ENCODE data around the gene PNLIPRP3.
"Not testable (repeated sequence)": the region's sequence is repeated elsewhere in the genome, so short reads cannot be mapped to it uniquely, and the experiment has no call there.

The PNLIPRP3 gene

GRCh38 chr10:116385994-116386809 is 41.4 kb upstream of the PNLIPRP3 start (continued):
- TF ChIP-seq ZNF394 (tag by site-specific recombination; IDR thresholded peaks at IDR 0.05; ENCODE audit: borderline replicate concordance) (no peak), PATZ1 (tag by site-specific recombination; IDR thresholded peaks at IDR 0.05) (no peak), EGR2 (tag by site-specific recombination; IDR thresholded peaks at IDR 0.05; ENCODE audit: low read depth) (no peak)
- TF ChIP-seq, protein P1, sequence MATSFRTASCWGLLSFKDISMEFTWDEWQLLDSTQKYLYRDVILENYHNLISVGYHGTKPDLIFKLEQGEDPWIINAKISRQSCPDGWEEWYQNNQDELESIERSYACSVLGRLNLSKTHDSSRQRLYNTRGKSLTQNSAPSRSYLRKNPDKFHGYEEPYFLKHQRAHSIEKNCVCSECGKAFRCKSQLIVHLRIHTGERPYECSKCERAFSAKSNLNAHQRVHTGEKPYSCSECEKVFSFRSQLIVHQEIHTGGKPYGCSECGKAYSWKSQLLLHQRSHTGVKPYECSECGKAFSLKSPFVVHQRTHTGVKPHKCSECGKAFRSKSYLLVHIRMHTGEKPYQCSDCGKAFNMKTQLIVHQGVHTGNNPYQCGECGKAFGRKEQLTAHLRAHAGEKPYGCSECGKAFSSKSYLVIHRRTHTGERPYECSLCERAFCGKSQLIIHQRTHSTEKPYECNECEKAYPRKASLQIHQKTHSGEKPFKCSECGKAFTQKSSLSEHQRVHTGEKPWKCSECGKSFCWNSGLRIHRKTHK (tag by site-specific recombination; IDR thresholded peaks at IDR 0.05), result no peak

GRCh38 chr10:116393246-116393831 is 34.3 kb upstream of the PNLIPRP3 start:
- H3K36me3 ChIP-seq (ENCODE audit: control insufficient read depth in 2 of 2, insufficient read depth in 1 of 2, low read length in 2 of 2); CTCF ChIA-PET; H3K9me3 ChIP-seq (ENCODE audit: control insufficient read depth, insufficient read depth, low read depth, low read length); H3K4me1 ChIP-seq (ENCODE audit: control insufficient read depth, insufficient read depth, low read length); H3K4me3 ChIP-seq (ENCODE audit: low read depth, low read length); POLR2A ChIA-PET; H3K27ac ChIP-seq (ENCODE audit: extremely low read depth, low read depth, low read length): not testable (repeated sequence)

DNA sequence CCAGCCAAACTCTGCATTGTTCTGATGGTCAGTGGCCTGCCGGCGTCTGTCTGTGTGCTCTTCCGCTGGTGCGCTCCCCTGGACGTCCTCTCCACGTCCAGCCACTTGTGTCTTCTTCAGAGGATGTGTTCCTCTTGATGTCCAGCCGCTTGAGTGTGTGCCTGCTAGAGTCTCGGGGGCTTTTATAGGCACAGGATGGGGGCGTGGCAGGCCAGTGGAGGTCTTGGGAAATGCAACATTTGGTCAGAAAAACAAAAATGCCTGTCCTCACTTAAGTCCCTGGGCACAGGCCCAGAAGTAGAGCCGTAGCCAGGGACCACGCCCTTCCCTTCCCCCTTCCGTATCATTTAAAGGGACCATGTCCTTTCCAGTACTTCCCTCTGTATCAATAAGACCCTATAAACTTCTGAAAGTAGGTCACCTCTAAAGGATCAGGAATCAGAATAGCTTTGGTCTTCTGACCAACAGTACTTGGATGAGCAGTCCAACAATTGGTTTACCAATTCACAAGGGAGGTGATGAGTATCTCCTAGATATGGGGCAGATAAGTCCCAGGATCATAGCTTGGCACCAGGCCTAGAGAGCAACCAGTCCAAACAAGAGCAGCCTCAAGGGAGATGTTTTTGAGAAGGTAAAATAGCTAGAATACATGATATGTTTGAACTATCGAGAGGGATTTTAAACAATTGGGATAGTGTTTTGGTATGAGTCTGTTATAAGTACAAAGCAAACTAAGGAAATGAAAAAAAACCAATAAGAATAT is 32.2 kb upstream of the PNLIPRP3 start:
- Histone ChIP-seq H3K9me3 (ENCODE audit: control insufficient read depth, insufficient read depth, low read depth, low read length) (no peaks in the 10 kb centered on the region), H3K36me3 (ENCODE audit: control insufficient read depth in 2 of 2, insufficient read depth in 1 of 2, low read length in 2 of 2) (no peaks in the 10 kb centered on the region), H3K4me3 (ENCODE audit: low read depth, low read length) (no peak overlapping the region), H3K27ac (ENCODE audit: extremely low read depth, low read depth, low read length) (no peak overlapping the region), H3K4me1 (ENCODE audit: control insufficient read depth, insufficient read depth, low read length) (no peaks in the 10 kb centered on the region)
- ChIA-PET POLR2A (no interaction called here), CTCF (interaction anchor here (1.1 kb wide), 1 partner anchor 9 kb away, joined by 3 read pairs; no protein-coding TSS in a partner anchor)
- TF ChIP-seq ZSCAN23 (tag by site-specific recombination; IDR thresholded peaks at IDR 0.05), result no peak
- TF ChIP-seq ZBTB26 (tag by site-specific recombination; optimal IDR thresholded peaks at IDR 0.05), result no peak
- no peak for TF ChIP-seq ZNF112 (tag by site-specific recombination; IDR thresholded peaks at IDR 0.05)
- TF ChIP-seq ZNF184 (tag by site-specific recombination; IDR thresholded peaks at IDR 0.05), result no peak
- no peak for TF ChIP-seq ZNF677 (tag by site-specific recombination; IDR thresholded peaks at IDR 0.05)
- TF ChIP-seq IKZF3 (tag by site-specific recombination; IDR thresholded peaks at IDR 0.05), result no peak
- no peak for TF ChIP-seq ZNF18 (tag by site-specific recombination; IDR thresholded peaks at IDR 0.05)
- TF ChIP-seq ZNF274 (IDR thresholded peaks at IDR 0.05; ENCODE audit: low read length), result no peak
- no peak for TF ChIP-seq ZNF274 (tag by site-specific recombination; IDR thresholded peaks at IDR 0.05; ENCODE audit: borderline replicate concordance)
- TF ChIP-seq ZBTB7A (tag by site-specific recombination; IDR thresholded peaks at IDR 0.05; ENCODE audit: low read depth), result no peak
- TF ChIP-seq OSR2 (tag by site-specific recombination; IDR thresholded peaks at IDR 0.05), result no peak
- no peak for TF ChIP-seq ZNF660 (tag by site-specific recombination; IDR thresholded peaks at IDR 0.05)
- TF ChIP-seq SP7 (tag by site-specific recombination; IDR thresholded peaks at IDR 0.05), result no peak
- no peak for TF ChIP-seq ZBTB10 (tag by site-specific recombination; IDR thresholded peaks at IDR 0.05)
- TF ChIP-seq ZNF521 (tag by site-specific recombination; IDR thresholded peaks at IDR 0.05), result no peak
- no peak for TF ChIP-seq ZNF555 (tag by site-specific recombination; conservative IDR thresholded peaks at IDR 0.05)
- TF ChIP-seq ZNF341 (tag by site-specific recombination; IDR thresholded peaks at IDR 0.05; ENCODE audit: low read depth), result no peak
